Posterior vena cava (tissue), 2 donors: ENCODE results near the gene WDR82. TPM values are rescaled to one million over a fixed set of nuclear protein-coding genes. Genes with fewer than 3 reads are reported as not detected.

Source experiments
- DNase-seq: peaks from one replicate; pipeline ENCODE4 v3.0.0-alpha.2; 2020; ENCODE audit warnings: low spot score
- intact Hi-C, 2 donors: fragments of 100-400 bp; cut with DNase I; formaldehyde crosslinking; loops; one replicate each; pipeline versions ENCODE4 v1.14.1 to v1.14.2; 2022 to 2023
- total RNA-seq, 2 donors: library from RNA; stranded (reverse); fragmentation: NEBNext Ultra II Directional; extraction: Animal tissue kit (Norgen Biotek cat#: 25700); gene quantifications; one replicate each; pipeline ENCODE4 v1.2.1, GENCODE V29; 2021
- donor health status: DM: yes; HTN: yes; CAD: no.
- donor health status: DM: yes; HTN: yes; CAD: no.

WDR82 gene
- total RNA-seq, 2 donors from 2014 or later, result 58.4 to 72.6 TPM

DNA sequence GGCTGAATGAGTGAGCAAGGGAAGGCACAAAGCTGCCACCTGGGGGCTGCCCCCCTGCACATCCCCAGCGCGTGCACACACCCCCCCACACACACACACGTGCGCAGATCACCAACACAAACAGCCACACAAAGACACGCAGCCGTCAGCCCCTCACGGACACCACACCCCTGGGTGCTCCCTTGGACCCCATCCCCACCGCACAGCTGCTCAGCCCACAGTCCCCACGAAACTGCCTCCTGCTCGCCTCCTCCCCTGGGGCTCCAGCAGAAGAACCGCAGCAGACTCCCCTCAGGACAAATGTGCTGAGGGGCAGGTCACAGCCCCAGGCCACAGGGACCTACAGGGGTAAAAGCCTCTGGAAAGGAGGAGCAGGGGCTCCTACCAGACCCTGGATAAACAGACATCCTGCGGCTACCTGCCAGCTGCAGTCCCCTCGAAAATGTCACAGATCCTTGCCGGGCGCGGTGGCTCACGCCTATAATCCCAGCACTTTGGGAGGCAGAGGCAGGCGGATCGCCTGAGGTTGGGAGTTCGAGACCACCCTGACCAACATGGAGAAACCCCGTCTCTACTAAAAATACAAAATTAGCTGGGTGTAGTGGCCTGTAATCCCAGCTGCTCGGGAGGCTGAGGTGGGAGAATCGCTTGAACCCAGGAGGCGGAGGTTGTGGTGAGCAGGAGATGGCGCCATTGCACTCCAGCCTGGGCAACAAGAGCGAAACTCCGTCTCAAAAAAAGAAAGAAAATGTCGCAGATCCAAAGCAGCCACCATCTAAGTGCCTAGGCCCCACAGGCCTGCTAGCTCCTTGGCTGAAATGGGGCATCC lies 46.0 kb downstream of the WDR82 start:
- intact Hi-C loops, result loop anchor here in 1 of 2 donors (5.0 kb wide), 1 partner anchor 450 kb away; no protein-coding TSS in a partner anchor
- DNase-seq, result no peak

- peak; percentile 93 for DNase-seq
- intact Hi-C loops, result loop anchor here in 1 of 2 donors (5.0 kb wide), 1 partner anchor 451 kb away; no protein-coding TSS in a partner anchor
Measured at GRCh38 chr3:52231502-52232278, 46.8 kb downstream of the WDR82 start.

DNA sequence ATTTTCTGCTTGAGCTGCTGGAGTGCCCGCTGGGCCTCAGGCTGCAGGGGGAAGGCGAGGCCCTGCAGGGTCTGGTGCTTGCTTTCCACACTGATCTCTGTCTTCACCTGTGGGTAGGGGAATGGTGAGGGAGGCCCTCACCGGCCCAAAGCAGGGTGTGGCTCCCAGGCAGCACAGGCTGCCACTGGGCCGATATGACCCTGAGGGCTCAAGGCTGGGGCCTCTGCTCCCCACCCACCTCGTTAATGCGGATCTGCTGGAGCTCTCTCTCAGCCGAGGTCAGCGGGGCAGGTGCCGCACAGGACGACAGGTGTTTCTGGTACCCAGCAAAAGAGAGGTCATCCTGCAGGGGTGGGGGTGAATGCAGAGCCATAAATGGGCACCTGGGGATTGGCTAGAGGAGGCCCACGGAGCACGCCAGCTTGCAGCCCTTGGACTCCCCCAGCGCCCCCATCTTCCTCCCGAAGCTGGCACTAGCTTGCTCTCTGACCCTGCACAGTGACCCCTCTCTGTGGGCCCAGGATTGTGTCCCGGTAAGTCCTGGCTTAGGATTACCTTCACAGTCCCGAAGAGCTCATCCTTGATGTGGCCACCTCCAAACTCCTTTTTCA lies 47.5 kb downstream of the WDR82 start:
- intact Hi-C loops, result loop anchor here in 1 of 2 donors (5.0 kb wide), 1 partner anchor 451 kb away; no protein-coding TSS in a partner anchor
- DNase-seq, result no peak

DNA sequence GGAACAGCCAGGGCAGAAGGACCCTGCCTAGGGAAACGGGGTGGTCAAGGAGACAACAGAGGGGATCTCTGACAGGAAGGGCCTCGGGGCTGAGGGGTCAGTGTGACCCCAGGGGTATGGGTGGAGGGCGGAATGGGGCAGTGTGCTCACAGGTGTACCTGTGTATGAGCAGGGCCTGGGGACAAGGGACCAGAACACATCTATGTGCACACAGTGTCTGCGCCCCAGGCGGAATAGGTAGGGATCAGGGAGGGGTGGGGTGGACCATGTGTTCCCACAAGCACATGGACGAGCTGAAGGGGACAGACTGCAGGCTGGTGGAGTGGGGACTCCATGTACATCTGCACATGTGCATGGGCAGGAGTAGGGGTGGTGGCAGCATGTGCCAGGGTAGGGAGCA lies 48.0 kb downstream of the WDR82 start:
- DNase-seq, result no peak
- intact Hi-C loops, result loop anchor here in 1 of 2 donors (5.0 kb wide), 1 partner anchor 452 kb away; no protein-coding TSS in a partner anchor

DNA sequence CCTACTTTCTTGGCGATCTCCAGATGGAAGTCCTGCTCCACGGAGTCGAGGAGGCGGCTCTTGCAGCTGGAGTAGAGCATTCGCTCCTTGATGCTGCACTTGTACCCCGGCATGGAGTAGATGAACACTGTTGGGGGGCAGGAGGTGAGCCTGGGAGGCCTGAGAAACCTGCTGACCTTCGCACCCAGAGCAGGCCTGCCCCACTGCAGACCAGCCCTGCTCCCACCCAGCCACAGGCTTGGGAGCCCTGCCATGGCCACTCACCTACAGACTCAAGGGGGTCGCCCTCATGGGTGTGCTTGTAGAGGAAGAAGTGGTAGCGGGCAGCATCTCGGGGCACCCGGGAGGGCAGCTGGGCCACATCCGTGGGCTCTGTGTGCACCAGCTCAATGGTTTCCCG lies 48.8 kb downstream of the WDR82 start:
- DNase-seq, result no peak
- intact Hi-C loops, result loop anchor here (5.0 kb wide), 2 partner anchors 113 to 453 kb away; no protein-coding TSS in a partner anchor

DNA sequence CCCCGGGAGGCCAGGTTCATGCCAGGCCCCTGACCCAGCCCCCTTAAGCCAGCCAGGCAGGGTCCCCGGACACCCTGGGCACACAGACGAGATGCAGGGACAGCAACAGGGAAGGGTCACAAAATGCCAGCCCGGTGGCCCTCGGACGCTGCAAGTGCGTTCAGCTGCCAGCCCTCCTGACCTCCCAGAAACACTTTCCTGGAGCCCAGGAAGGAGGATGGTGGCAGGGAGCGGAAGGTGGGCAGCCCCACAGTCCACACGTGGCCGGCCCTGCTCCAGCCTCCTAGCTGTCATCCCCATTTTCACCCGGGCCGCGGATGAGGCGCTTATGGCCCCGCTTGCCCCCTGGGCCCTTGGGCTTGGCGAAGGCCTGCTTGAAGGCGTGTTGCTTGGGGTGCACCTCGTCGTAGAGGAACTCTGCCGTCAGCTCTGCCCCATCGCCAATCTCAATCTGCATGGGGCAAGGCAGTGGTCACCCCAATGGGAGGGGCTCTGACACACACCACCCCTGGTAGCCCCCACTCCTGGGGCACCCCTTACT lies 49.6 kb downstream of the WDR82 start:
- no peak for DNase-seq
- intact Hi-C loops, result loop anchor here in 1 of 2 donors (5.0 kb wide), 1 partner anchor 113 kb away; no protein-coding TSS in a partner anchor

DNA sequence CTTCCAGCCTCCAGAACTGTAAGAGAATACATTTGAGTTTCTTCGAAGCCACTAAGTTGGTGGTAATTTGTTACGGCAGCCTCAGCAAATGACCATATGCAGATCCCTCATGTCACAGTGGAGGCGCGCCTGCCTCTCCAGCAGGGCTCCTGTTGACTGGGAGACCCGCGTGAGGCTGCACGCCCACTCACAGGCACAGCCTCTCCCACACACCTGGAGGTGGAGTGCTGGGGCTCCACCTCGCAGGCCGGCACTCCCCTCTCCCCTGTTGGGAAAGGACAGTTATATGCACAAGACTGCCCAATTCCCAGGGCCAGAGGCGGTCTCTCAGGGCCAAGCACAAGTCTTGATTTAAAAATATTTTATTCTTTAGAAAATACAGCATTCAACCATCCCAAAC lies 50.2 kb downstream of the WDR82 start:
- intact Hi-C loops, result loop anchor here in 1 of 2 donors (5.0 kb wide), 1 partner anchor 114 kb away; no protein-coding TSS in a partner anchor
- no peak for DNase-seq

DNA sequence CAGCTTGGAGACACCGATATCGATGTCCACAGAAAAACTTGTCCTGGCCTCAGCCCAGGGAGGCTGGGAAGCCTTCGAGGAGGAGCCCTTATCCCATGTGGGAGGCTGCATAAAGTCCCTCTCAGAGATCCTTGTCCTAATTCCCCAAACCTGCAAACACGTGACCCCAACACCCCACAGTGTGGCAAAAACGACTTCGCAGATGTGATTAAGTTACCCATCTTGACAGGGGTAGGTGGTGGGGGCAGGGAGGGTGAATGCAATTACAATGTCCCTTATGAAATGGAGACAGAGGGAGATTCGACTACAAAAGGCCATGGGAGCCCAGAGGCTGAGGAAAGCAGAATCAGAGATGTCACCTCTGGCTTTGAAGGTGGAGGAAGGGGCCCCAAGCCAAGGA lies 50.7 kb downstream of the WDR82 start:
- intact Hi-C loops, result loop anchor here in 1 of 2 donors (5.0 kb wide), 1 partner anchor 115 kb away; no protein-coding TSS in a partner anchor

DNA sequence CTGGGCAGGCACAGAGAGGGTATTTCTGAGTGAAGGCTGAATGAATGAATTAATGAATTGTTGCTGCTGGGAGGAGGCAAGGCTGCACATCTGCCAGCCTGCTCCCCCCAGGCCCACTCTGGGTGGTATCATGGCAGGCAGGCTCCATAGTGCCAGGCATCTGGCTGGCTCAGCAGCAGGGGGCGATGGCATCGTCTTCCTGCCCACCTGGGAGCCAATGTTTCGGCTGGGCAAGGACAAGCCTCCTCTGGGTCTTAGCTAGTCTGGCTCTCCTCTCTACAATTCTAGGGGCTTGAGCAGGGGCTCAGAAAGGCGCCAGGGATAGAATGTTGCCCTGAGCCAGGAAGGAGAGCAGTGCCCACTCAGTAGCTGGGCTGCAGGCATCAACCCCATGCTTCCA lies 51.3 kb downstream of the WDR82 start:
- intact Hi-C loops, result loop anchor here in 1 of 2 donors (5.0 kb wide), 1 partner anchor 115 kb away; no protein-coding TSS in a partner anchor
- peak; percentile 62 for DNase-seq

More for the DNA sequence above, 50.7 kb downstream of the WDR82 start:
- no peak for DNase-seq

DNA sequence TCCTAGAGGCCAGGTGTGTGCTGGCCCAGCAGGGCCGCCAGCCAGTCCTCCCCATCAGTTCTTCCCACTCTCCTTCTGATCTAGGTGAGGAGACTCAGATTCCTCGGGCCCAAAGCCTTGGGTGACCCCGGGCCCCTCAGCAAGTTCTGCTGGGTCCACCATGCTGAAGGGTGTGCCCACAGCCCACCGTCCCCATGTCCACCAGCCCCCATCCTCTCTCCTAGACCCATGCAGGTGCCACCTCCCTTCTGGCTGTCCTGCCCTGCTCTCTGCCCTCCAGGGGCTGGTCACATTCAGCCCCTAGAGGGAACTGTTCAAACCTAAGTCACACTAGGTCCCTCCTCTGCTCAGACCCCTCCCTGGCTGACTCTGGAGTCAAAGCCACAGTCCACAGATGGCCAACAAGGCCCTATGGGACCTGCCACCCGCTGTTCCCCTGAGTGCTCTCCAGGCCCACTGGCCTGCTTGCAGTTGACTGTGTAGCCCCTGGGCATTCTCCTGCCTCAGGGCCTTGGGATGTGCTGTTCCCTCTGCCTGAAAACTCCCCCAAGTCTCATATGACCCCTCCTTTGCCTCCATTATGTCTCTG lies 52.1 kb downstream of the WDR82 start:
- intact Hi-C loops, result loop anchor here in 1 of 2 donors (5.0 kb wide), 1 partner anchor 116 kb away; no protein-coding TSS in a partner anchor
- DNase-seq, result no peak

GRCh38 chr3:52225452-52226228 lies 52.8 kb downstream of the WDR82 start, which contains the start of gene TLR9:
TSS of gene TLR9 (minus strand) at chr3:52225645. CDS start at chr3:52225529, 116 bp downstream.
- peak; percentile 69 for DNase-seq
- intact Hi-C loops, result loop anchor here in 1 of 2 donors (5.0 kb wide), 1 partner anchor 117 kb away; no protein-coding TSS in a partner anchor

DNA sequence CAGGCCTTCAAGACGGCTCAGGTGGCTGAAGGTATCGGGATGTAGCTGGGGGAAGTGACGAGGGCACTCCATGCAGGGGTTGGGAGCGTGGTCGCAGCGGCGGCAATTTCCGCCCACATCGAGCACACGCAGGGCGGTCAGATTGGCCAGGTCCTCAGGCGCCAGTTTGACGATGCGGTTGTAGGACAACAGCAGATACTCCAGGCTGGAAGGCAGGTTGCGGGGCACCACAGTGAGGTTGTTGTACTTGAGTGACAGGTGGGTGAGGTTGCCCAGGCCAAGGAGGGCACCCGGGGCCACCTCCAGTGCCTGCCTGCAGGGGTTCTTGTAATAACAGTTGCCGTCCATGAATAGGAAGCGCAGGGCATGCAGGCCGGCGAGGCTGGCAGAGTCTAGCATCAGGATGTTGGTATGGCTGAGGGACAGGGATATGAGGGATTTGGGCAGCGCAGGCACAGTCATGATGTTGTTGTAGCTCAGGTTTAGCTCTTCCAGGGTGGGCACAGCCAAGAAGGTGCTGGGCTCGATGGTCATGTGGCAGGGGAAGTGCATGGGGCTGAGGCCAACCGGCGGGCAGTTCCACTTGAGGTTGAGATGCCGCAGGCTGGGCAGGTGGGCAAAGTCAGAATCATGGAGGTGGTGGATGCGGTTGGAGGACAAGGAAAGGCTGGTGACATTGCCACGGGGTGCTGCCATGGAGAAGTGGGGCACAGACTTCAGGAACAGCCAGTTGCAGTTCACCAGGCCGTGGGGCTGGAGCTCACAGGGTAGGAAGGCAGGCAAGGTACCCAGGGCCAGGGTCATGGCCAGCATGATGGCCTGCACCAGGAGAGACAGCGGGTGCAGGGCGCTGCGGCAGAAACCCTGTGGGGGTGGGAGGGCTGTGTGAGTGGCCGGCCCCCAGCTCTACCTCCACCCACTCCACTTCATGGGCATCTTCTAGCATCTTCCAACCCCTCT lies 54.7 kb downstream of the WDR82 start:
- intact Hi-C loops, result loop anchor here in 1 of 2 donors (5.0 kb wide), 2 partner anchors 109 to 124 kb away; no protein-coding TSS in a partner anchor
- DNase-seq, result no peak

DNA sequence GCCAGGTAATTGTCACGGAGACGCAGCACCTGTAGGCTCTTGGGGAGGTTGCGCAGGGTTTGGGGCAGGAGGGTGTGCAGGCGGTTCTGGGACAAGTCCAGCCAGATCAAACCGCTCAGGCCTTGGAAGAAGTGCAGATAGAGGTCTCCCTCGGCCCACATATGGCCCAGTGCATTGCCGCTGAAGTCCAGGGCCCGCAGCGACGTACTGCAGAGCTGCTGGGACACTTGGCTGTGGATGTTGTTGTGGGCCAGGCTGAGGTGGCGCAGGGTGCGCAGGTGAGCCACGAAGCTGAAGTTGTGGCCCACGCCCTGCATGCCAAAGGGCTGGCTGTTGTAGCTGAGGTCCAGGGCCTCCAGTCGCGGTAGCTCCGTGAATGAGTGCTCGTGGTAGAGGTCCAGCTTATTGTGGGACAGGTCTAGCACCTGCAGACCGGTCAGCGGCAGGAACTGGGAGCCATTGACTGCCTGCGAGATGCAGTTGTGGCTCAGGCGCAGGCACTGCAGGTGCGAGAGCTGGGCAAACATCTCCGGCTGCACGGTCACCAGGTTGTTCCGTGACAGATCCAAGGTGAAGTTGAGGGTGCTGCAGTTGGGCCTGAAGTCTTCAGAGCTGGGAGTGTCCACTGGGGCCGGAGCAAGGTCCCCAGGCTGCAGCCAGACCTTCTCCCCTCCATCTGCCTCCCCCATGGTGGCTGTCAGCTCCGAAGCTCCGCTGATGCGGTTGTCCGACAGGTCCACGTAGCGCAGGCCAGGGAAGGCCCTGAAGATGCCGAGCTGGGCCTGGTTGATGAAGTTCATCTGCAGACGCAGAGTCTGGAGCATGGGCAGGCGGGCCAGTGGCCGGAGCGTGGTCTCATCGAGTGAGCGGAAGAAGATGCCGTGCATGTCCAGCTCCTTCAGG lies 55.9 kb downstream of the WDR82 start:
- intact Hi-C loops, result loop anchor here in 1 of 2 donors (5.0 kb wide), 2 partner anchors 110 to 125 kb away; no protein-coding TSS in a partner anchor
- no peak for DNase-seq

GRCh38 chr3:52221563-52222318 lies 56.7 kb downstream of the WDR82 start:
- peak; percentile 81 for DNase-seq
- intact Hi-C loops, result loop anchor here in 1 of 2 donors (5.0 kb wide), 2 partner anchors 111 to 126 kb away; no protein-coding TSS in a partner anchor
